HL-60 (cell line): Measurements from ENCODE around the gene AFDN.

Experiments used
- POLR2AphosphoS5 ChIP-seq: IDR thresholded peaks from 2 replicates; pipeline ENCODE4 v1.6.1; 2012; ENCODE audit warnings: low read depth
- SPI1 ChIP-seq: IDR thresholded peaks from 2 replicates; pipeline ENCODE4 v1.6.1; 2012; ENCODE audit warnings: low read depth, mild to moderate bottlenecking, borderline replicate concordance
- TF ChIP-seq, protein P1 (sequence below): IDR thresholded peaks from one replicate; pipeline ENCODE4 v1.5.1; 2011; ENCODE audit warnings: low read length, control low read depth, inconsistent platforms; ENCODE audit not compliant: insufficient read depth
- TF ChIP-seq, protein P2 (sequence below): IDR thresholded peaks from 2 replicates; pipeline ENCODE4 v1.6.1; 2012; ENCODE audit warnings: low read depth; ENCODE audit not compliant: insufficient replicate concordance

DNA sequence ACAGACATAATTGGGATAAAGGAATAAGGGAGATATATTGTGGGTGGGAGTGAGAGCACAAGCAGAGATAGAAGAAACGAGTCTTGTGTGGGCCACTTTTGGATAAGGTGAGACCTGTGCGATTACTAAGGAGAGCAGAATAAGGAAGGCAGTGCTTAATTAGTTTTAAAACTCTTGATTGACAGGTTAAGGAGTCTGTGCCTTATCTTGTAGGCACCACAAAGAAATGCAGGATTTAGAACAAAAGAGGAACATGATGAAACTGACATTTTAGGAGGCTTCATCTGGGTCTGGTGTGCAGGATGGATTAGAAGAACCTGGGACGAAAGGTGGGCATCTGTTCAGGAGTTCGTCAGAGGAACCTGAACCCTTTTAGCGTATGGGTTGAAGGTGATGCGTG lies 100.5 kb downstream of the AFDN start:
- TF ChIP-seq, protein P1, sequence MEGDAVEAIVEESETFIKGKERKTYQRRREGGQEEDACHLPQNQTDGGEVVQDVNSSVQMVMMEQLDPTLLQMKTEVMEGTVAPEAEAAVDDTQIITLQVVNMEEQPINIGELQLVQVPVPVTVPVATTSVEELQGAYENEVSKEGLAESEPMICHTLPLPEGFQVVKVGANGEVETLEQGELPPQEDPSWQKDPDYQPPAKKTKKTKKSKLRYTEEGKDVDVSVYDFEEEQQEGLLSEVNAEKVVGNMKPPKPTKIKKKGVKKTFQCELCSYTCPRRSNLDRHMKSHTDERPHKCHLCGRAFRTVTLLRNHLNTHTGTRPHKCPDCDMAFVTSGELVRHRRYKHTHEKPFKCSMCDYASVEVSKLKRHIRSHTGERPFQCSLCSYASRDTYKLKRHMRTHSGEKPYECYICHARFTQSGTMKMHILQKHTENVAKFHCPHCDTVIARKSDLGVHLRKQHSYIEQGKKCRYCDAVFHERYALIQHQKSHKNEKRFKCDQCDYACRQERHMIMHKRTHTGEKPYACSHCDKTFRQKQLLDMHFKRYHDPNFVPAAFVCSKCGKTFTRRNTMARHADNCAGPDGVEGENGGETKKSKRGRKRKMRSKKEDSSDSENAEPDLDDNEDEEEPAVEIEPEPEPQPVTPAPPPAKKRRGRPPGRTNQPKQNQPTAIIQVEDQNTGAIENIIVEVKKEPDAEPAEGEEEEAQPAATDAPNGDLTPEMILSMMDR: no peak
- TF ChIP-seq, protein P2, sequence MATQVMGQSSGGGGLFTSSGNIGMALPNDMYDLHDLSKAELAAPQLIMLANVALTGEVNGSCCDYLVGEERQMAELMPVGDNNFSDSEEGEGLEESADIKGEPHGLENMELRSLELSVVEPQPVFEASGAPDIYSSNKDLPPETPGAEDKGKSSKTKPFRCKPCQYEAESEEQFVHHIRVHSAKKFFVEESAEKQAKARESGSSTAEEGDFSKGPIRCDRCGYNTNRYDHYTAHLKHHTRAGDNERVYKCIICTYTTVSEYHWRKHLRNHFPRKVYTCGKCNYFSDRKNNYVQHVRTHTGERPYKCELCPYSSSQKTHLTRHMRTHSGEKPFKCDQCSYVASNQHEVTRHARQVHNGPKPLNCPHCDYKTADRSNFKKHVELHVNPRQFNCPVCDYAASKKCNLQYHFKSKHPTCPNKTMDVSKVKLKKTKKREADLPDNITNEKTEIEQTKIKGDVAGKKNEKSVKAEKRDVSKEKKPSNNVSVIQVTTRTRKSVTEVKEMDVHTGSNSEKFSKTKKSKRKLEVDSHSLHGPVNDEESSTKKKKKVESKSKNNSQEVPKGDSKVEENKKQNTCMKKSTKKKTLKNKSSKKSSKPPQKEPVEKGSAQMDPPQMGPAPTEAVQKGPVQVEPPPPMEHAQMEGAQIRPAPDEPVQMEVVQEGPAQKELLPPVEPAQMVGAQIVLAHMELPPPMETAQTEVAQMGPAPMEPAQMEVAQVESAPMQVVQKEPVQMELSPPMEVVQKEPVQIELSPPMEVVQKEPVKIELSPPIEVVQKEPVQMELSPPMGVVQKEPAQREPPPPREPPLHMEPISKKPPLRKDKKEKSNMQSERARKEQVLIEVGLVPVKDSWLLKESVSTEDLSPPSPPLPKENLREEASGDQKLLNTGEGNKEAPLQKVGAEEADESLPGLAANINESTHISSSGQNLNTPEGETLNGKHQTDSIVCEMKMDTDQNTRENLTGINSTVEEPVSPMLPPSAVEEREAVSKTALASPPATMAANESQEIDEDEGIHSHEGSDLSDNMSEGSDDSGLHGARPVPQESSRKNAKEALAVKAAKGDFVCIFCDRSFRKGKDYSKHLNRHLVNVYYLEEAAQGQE: no peak
- TF ChIP-seq POLR2AphosphoS5: no peak
- TF ChIP-seq SPI1: no peak
